SU-DHL-6 (cell line): ENCODE results near the gene MAP2.

Experiments used
- H2AFZ ChIP-seq: fragments of 200-600 bp; sonication (generic); 2 replicates; pipeline ENCODE4 v1.6.1; 2014; ENCODE audit warnings: low read depth, mild to moderate bottlenecking, moderate library complexity, mixed read lengths, antibody characterized with exemption, low read length; ENCODE audit not compliant: severe bottlenecking
- H3F3A ChIP-seq: fragments of 200-600 bp; shearing (Covaris generic); 2 replicates; pipeline ENCODE4 v1.6.0; 2016; ENCODE audit warnings: antibody characterized with exemption, mild to moderate bottlenecking; ENCODE audit not compliant: insufficient read depth
- H3K27ac ChIP-seq: fragments of 200-600 bp; sonication (generic); 2 replicates; pipeline ENCODE4 v1.5.1; 2016; ENCODE audit warnings: low read depth, mild to moderate bottlenecking, low read length, moderate library complexity, mixed read lengths
- H3K27me3 ChIP-seq: fragments of 200-600 bp; sonication (generic), shearing (Covaris generic); 2 replicates; pipeline ENCODE4 v1.6.0; 2014; ENCODE audit warnings: mild to moderate bottlenecking, low read length
- H3K36me3 ChIP-seq: fragments of 200-600 bp; sonication (generic); 2 replicates; pipeline ENCODE4 v1.6.1; 2014; ENCODE audit warnings: mild to moderate bottlenecking, low read length, mixed read lengths
- H3K4me2 ChIP-seq: fragments of 300-600, 200-600 bp; shearing (Covaris generic), sonication (generic); 2 replicates; pipeline ENCODE4 v1.6.0; 2014; ENCODE audit warnings: low read length, low read depth, mild to moderate bottlenecking; ENCODE audit not compliant: poor library complexity, severe bottlenecking
- H3K4me3 ChIP-seq: fragments of 200-600 bp; sonication (generic); 2 replicates; pipeline ENCODE4 v1.5.1; 2014; ENCODE audit warnings: antibody characterized with exemption, low read length, mild to moderate bottlenecking, mixed read lengths; ENCODE audit not compliant: insufficient read depth, poor library complexity, severe bottlenecking
- H3K79me2 ChIP-seq: fragments of 200-600 bp; sonication (generic); 2 replicates; pipeline ENCODE4 v1.6.1; 2014; ENCODE audit warnings: mild to moderate bottlenecking, low read length, moderate library complexity; ENCODE audit not compliant: insufficient read depth
- H3K9ac ChIP-seq: fragments of 200-600 bp; sonication (generic); 2 replicates; pipeline ENCODE4 v1.7.0; 2014; ENCODE audit warnings: mild to moderate bottlenecking, low read length
- H3K9me2 ChIP-seq: fragments of 200-600 bp; sonication (generic); replicated peaks from 2 replicates; pipeline ENCODE4 v1.6.1; 2014; ENCODE audit warnings: low read length; ENCODE audit not compliant: insufficient read depth
- H3K9me3 ChIP-seq: fragments of 200-600 bp; sonication (generic); 2 replicates; pipeline ENCODE4 v1.6.1; 2014; ENCODE audit warnings: low read length, mixed read lengths; ENCODE audit not compliant: insufficient read depth
- H4K20me1 ChIP-seq: fragments of 200-600 bp; sonication (generic); 2 replicates; pipeline ENCODE4 v1.6.1; 2014; ENCODE audit warnings: low read depth, mild to moderate bottlenecking, antibody characterized with exemption, low read length, moderate library complexity, mixed read lengths
- EZH2phosphoT487 ChIP-seq: fragments of 200-600 bp; sonication (generic), shearing (Covaris generic); conservative IDR thresholded peaks from 2 replicates; pipeline ENCODE4 v1.6.1; 2018; ENCODE audit warnings: mild to moderate bottlenecking, antibody characterized with exemption, low read length, moderate library complexity, mixed read lengths
- TF ChIP-seq, protein P1 (sequence below): fragments of 200-600 bp; sonication (generic); IDR thresholded peaks from one replicate; pipeline ENCODE4 v1.5.1; 2017; ENCODE audit warnings: antibody characterized with exemption, mild to moderate bottlenecking, low read length, moderate library complexity; ENCODE audit not compliant: insufficient read depth, poor library complexity, severe bottlenecking

The MAP2 gene

DNA sequence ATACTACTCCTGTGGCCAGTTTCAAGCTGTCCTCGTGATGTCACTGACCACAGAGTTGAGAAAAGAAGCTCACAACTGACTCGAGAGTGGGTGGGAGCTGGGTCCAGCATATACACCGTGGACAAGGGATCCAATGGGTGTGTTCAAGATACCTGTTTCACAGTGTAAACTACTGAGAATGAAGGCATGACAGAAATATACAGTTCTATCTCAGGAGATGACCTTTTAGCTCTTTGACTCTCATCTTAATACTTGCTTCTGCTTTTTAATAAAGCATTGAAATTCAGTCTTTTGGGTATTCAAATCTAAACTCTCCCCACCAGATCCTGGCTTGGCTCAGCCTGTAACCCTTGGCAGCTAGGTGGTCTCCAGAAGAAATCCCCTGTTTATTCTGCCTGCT, 130.1 kb downstream of the MAP2 start:
- no peaks in the 10 kb centered on the region for H3K27me3 ChIP-seq
- H3K4me2 ChIP-seq: no peak overlapping the region
- H3K4me3 ChIP-seq: no peak overlapping the region
- H3K9me2 ChIP-seq: no peaks in the 10 kb centered on the region
- no peak overlapping the region for H2AFZ ChIP-seq
- no peaks in the 10 kb centered on the region for H4K20me1 ChIP-seq
- no peak overlapping the region for H3K27ac ChIP-seq
- H3K79me2 ChIP-seq: no peaks in the 10 kb centered on the region
- TF ChIP-seq, protein P1, sequence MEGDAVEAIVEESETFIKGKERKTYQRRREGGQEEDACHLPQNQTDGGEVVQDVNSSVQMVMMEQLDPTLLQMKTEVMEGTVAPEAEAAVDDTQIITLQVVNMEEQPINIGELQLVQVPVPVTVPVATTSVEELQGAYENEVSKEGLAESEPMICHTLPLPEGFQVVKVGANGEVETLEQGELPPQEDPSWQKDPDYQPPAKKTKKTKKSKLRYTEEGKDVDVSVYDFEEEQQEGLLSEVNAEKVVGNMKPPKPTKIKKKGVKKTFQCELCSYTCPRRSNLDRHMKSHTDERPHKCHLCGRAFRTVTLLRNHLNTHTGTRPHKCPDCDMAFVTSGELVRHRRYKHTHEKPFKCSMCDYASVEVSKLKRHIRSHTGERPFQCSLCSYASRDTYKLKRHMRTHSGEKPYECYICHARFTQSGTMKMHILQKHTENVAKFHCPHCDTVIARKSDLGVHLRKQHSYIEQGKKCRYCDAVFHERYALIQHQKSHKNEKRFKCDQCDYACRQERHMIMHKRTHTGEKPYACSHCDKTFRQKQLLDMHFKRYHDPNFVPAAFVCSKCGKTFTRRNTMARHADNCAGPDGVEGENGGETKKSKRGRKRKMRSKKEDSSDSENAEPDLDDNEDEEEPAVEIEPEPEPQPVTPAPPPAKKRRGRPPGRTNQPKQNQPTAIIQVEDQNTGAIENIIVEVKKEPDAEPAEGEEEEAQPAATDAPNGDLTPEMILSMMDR: no peak
- no peak for TF ChIP-seq EZH2phosphoT487
- no peaks in the 10 kb centered on the region for H3K36me3 ChIP-seq
- H3K9me3 ChIP-seq: no peaks in the 10 kb centered on the region
- no peaks in the 10 kb centered on the region for H3F3A ChIP-seq
- no peak overlapping the region for H3K9ac ChIP-seq

DNA sequence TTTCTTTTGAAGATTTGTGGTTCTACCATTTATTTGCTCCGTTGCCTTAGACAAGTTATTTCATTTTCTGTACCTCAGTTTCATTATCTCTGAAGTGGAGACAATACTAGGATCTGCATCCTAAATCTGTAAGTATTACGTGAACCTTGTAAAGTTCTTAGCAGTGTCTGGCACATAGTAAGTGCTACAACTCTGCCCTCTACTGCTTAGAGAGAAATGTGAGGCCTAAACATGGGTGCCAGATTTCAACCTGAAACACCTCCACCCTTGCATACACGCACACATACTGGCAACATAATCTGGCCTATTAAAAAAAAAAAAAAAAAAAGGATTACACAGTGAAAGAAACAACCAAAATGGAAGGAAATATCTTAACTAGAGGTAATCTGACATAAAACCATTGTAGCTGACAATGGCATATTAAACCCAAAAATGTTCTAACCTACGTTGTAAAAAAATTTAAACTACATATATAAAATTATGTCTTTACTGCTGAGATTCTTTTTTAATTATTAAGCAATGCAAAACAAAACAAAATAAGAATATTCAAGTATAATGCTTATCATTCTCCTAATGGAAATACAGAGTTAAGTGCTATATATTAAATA, 132.6 kb downstream of the MAP2 start:
- Histone ChIP-seq H2AFZ (no peak overlapping the region), H3K4me3 (no peak overlapping the region), H3K9ac (no peak overlapping the region), H3K9me3 (no peaks in the 10 kb centered on the region), H3K79me2 (no peaks in the 10 kb centered on the region), H4K20me1 (no peaks in the 10 kb centered on the region), H3K4me2 (no peak overlapping the region), H3F3A (no peaks in the 10 kb centered on the region), H3K9me2 (no peaks in the 10 kb centered on the region), H3K27me3 (no peaks in the 10 kb centered on the region), H3K27ac (no peak overlapping the region), H3K36me3 (no peaks in the 10 kb centered on the region)
- TF ChIP-seq EZH2phosphoT487: no peak
- TF ChIP-seq, protein P1: no peak

DNA sequence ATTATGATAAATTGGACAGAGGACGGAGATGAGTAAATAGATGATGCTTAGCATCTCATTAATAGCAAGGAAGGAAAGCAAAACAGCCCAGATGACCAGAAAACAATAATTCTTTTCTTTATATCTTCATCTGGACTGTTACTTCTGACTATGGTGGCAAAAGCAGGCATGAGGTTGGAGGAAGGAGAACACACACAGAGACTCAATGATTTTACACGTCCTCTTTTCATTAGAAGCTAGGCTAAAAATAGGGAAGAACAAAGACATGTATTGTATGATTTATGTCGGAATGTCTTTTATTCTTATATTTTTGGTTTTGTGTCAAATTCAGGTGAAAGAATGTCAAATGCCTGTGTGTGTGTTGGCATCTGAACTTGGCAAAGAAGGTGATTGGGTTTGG, 137.1 kb downstream of the MAP2 start:
- Histone ChIP-seq H3K36me3 (no peaks in the 10 kb centered on the region), H3K9me2 (no peaks in the 10 kb centered on the region)

More for the DNA sequence above, 137.1 kb downstream of the MAP2 start:
- Histone ChIP-seq H3K9ac (no peak overlapping the region), H3K4me2 (no peak overlapping the region), H3F3A (no peaks in the 10 kb centered on the region), H3K27ac (no peak overlapping the region), H4K20me1 (no peaks in the 10 kb centered on the region), H2AFZ (no peak overlapping the region), H3K4me3 (no peak overlapping the region), H3K27me3 (no peaks in the 10 kb centered on the region), H3K9me3 (no peaks in the 10 kb centered on the region), H3K79me2 (no peaks in the 10 kb centered on the region)
- TF ChIP-seq, protein P1: no peak
- TF ChIP-seq EZH2phosphoT487: no peak
